Esophagus squamous epithelium (tissue), 4 donors: ENCODE measurements around the gene OR5AU1.

Source experiments
- POLR2A ChIP-seq, 4 donors: fragments of 450-650 bp; IDR thresholded peaks; one replicate each; pipeline ENCODE4 v1.6.1; 2017; ENCODE audit warnings: antibody characterized with exemption in 4 of 4, mild to moderate bottlenecking in 4 of 4, moderate library complexity in 3 of 4
- TF ChIP-seq, protein P1 (sequence below), 6 experiments: fragments of 450-650 bp in 4 of 6; fragments of 200-600 bp in 2 of 6; sonication (generic) in 2 of 6; IDR thresholded peaks; one replicate each; pipeline ENCODE4 v1.5.1; 2016 to 2019; ENCODE audit warnings: antibody characterized with exemption in 6 of 6, mild to moderate bottlenecking in 4 of 6, moderate library complexity in 4 of 6

DNA sequence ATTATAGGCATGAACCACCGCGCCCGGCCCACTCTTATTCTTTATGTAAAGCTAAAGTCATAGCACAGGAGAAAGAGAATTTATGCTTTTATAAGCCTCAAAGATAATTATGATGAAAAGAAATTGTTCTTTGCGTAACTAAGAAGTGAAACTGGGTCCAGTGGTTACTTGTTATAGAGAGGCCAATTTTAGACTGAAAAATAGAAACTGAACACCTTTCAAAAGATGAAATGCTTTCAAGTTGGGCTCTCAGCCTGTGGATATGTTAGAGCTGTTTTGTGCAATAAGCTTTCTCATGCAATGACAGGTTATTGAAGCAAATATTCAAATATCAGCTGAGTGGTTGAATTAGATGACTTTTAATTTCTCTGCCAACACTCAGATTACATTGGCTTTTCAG, 47.1 kb downstream of the OR5AU1 start:
- no peak for TF ChIP-seq POLR2A (IDR thresholded peaks at IDR 0.05)
- TF ChIP-seq, protein P1, sequence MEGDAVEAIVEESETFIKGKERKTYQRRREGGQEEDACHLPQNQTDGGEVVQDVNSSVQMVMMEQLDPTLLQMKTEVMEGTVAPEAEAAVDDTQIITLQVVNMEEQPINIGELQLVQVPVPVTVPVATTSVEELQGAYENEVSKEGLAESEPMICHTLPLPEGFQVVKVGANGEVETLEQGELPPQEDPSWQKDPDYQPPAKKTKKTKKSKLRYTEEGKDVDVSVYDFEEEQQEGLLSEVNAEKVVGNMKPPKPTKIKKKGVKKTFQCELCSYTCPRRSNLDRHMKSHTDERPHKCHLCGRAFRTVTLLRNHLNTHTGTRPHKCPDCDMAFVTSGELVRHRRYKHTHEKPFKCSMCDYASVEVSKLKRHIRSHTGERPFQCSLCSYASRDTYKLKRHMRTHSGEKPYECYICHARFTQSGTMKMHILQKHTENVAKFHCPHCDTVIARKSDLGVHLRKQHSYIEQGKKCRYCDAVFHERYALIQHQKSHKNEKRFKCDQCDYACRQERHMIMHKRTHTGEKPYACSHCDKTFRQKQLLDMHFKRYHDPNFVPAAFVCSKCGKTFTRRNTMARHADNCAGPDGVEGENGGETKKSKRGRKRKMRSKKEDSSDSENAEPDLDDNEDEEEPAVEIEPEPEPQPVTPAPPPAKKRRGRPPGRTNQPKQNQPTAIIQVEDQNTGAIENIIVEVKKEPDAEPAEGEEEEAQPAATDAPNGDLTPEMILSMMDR (IDR thresholded peaks at IDR 0.05): no peak
